GM10847 (cell line): ENCODE data around the gene SYNGR1.

Source experiments
- POLR2A ChIP-seq: IDR thresholded peaks from 2 replicates; pipeline ENCODE4 v1.6.1; 2011; ENCODE audit not compliant: insufficient read length; ENCODE audit errors: extremely low read depth

Gene SYNGR1

DNA sequence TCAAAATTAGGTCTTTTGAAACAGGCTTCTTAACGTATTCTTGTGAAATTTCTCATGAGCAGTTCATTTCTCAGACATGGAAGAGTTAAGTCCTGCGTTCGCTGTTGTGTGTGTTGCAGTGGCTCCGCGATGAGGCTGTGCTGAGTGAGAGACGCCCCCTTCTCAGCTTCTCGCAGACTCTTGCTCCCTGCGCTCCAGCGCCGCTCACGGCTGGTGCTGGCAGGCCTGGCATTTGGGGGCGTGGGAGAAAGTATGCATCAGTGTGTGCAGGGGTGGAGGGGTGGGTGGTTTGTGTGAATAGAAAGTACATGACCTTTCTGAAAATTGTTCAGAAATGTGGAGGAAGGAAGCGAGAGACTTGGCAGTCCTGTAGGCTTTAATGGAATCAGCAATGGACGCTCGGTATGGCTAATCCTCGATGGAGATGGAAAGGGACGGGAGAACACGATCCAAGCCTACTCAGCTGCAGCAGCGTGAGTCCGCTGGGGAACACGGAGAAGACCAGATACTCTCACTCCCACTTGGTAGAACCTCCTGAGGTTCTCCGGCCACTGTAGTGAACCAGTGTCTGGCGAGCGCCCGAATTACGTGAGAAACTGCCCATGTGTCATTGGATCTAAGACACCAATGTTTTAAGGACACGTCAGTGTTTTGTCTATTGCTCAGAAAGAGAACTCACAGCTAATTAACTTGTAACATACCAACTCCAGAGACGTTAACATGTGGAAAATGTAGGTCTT lies 55.7 kb downstream of the SYNGR1 start:
- no peak for TF ChIP-seq POLR2A

DNA sequence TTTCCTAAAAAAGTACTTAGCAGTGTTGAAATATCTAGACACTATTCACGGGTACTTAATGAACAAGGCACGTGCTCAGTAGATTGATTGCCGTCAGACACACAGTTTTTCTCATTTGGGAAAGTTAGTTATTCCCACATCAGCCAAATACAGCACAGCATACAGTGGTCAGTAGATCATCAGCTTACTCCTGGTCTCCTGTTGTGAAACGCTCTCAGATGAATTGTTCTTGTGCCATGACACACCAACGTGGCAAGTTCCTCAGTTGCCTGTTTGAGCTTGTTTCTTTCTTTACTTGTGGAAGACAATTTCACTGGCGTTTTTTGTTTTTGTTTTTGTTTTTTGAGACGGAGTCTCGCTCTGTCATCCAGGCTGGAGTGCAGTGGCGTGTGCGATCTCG lies 58.4 kb downstream of the SYNGR1 start:
- no peak for TF ChIP-seq POLR2A

- no peak for TF ChIP-seq POLR2A
These were observed 59.0 kb downstream of the SYNGR1 start for GRCh38 chr22:39408807-39409206.

DNA sequence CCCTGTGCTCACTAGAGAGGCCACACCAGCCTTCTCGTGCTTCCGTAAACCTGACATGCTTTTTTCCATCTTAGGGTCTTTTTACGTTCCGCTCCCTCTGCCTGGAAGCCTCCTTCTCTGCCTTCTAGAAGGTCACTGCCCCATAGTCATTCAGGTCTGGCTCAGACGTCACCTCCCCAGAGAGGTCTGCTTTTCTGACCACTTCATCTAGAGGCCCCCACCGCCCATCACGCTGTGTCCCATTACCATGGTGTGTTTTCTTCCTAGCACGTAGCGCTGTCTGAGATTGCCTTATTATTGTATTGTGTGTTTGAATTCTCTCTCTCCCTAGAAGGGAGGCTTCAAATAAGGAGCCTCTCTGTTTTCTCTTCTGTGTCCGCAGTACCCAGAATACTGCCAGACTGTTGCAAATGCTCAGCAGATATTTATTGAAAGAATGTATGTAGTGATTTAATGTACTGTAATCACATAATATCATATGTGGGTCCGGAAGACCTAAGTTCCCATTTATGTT lies 59.8 kb downstream of the SYNGR1 start:
- TF ChIP-seq POLR2A: no peak

- no peak for TF ChIP-seq POLR2A
These were observed 60.5 kb downstream of the SYNGR1 start for GRCh38 chr22:39410264-39410663.

DNA sequence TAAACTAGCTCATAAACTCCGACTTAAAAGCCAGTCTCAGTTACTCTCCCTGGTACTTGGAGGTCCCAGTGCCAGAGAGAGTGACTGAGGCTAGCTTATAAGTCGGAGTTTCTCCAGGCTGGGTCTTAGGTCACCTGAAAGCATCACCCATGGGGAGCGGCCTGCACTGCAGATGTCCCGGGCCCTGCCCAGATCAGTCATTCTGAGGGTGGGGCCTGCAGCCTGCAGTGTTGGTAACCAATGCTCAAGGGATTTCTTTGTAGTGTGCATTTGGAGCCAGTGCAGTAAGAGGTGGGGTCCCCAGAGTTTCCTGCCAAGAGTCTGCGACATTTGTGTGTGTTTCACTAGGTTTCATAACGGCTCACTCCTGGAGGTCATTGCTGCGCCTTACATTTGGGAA lies 64.6 kb downstream of the SYNGR1 start:
- no peak for TF ChIP-seq POLR2A

DNA sequence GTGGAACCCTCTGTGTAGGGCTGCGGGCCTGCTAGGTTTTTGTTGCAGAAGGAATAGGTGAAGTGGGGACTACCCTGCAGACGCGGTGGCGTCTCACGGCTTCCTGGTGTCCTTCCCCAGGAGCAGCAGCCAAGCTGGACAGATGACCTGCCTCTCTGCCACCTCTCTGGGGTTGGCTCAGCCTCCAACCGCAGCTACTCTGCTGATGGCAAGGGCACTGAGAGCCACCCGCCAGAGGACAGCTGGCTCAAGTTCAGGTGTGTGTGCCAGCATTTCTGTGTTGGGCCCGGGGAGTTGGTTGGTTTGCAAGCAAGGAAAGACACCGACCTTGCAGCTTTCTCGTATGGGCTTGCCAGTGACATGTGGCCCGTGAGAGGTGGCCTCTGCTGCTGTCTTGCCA lies 65.1 kb downstream of the SYNGR1 start:
- no peak for TF ChIP-seq POLR2A

GRCh38 chr22:39415506-39415905 lies 65.7 kb downstream of the SYNGR1 start:
- no peak for TF ChIP-seq POLR2A

- no peak for TF ChIP-seq POLR2A
These were observed 66.5 kb downstream of the SYNGR1 start for GRCh38 chr22:39416319-39416718.

DNA sequence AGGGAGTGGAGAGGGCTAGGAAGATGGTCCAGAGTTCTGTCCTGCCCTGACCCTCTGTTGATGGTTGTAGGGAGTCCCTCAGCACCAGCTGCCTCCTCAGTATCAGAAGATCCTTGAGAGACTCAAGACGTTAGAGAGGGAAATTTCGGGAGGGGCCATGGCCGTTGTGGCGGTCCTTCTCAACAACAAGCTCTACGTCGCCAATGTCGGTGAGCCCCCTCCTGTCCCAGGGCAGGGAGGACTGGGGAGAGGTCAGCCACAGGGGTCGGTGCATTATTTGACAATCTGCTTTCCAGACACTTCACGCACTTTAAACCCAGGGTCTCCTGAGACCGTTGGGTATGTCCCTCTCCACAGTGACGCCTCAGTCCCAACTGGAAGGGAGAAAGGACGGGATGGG lies 67.8 kb downstream of the SYNGR1 start:
- no peak for TF ChIP-seq POLR2A

- no peak for TF ChIP-seq POLR2A
These were observed 68.9 kb downstream of the SYNGR1 start for GRCh38 chr22:39418696-39419095.

DNA sequence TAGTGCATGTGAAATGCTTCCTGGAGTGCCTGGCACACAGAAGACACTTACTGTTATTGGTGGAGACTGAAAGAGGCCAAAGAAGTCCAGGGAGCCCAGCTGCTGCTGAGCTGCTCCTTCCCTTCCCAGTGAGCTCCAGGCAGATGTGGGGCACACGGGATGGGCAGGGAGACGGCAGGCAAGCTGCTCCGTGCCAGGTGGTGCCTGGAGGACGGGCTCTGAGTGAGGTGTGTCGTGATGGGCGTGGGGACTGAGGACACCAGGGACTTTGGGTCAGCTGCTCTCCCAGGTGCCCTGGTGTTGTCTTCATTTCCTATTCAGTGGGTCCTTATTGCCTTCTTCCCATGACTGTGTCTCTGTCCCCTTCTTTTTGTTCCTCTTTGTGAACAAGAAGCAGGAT lies 69.3 kb downstream of the SYNGR1 start:
- TF ChIP-seq POLR2A: no peak

DNA sequence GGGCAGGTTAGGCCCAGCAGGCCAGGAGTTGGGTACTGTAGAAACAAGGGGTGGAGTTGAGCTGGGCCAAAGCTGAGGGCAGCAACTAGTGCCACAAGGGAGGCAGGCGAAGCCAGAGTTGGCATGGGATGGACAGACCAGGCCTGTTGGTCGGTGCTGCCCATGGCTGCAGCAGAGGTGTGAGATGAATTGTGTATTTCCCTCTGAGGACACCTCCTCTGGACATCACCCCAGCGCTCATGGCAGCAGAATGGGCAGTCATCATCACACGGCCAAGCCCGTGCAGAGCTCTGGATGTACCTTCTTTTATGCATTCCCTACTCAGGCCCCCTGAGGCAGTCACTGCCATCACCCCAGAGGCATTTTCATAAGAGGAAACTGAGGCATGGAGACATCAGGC lies 70.1 kb downstream of the SYNGR1 start:
- TF ChIP-seq POLR2A: no peak

DNA sequence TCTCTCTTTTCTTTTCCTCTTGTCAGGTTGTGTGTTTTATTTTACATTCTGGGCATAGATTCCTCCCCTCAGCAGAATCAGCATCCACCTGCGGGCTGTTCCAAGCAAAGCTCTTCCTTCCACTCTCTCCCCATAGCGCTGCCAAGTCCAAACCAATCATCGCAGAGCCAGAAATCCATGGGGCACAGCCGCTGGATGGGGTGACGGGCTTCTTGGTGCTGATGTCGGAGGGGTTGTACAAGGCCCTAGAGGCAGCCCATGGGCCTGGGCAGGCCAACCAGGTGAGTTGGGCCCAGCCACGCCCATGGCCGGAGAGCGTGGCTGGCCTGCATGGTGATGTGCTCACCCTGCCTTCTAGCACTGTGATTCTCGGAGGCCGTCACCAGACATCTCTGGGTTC lies 71.9 kb downstream of the SYNGR1 start:
- TF ChIP-seq POLR2A: no peak

DNA sequence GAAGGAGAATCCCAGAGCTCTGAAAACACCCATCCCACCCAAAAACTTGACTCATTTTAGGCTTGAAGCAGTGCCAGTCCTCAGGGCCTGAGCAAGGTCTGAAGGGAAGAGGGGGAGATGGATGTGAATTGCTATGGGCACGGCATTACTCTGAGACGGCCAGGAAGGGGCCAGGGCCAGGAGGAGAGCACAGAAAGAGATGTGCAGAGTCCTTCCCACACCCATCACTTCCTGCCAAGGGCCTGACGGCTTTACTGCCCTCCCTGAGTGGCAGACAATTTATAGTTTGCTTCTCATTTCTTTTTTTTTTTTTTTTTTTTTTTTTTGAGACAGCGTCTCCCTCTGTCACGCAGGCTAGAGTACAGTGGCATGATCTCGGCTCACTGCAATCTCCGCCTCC lies 72.3 kb downstream of the SYNGR1 start:
- TF ChIP-seq POLR2A: no peak

GRCh38 chr22:39422721-39423120 lies 72.9 kb downstream of the SYNGR1 start:
- no peak for TF ChIP-seq POLR2A

GRCh38 chr22:39423976-39424375 lies 74.2 kb downstream of the SYNGR1 start:
- no peak for TF ChIP-seq POLR2A

- TF ChIP-seq POLR2A: no peak
These were observed 76.7 kb downstream of the SYNGR1 start for GRCh38 chr22:39426380-39427043.
